GM19468 (cell line): ENCODE results near the gene RPE65.
A peak's percentile ranks its signal among the peaks of the same experiment; 100 is the strongest.
"Not testable (repeated sequence)": the region's sequence is repeated elsewhere in the genome, so short reads cannot be mapped to it uniquely, and the experiment has no call there.

ENCODE experiments used
- ATAC-seq: cut with Tn5 transposase; IDR thresholded peaks from one replicate; pipeline ENCODE4 v1.9.1; 2021; ENCODE audit warnings: mild to moderate bottlenecking, moderate library complexity, moderate number of reproducible peaks; ENCODE audit not compliant: unreplicated experiment; ENCODE audit errors: extremely low read depth

Gene RPE65

DNA sequence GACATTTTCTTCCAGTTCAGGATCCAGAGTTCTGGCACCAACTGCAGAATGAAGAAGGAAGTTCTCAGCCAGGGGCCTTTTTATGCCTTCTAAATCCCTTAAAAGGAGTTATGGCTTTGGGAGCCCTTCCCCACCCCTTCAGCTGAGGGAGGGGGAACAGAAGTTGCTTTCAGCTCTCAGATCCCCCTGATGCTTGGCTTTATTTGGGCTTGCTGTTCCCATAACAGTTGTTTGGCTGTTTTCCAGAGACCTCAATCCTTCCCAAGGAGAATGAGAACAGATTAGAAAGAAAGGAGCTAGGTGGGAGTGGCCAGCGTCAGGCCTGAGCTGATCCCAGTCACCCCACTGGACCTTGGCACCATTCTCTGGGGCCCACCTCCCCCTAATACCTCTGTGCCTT lies at the start of gene RPE65:
Gene RPE65 (minus strand): TSS at position 54 of the 400 bp plus-strand sequence. CDS start 49 bp downstream, at position 5.
- ATAC-seq: no peak

DNA sequence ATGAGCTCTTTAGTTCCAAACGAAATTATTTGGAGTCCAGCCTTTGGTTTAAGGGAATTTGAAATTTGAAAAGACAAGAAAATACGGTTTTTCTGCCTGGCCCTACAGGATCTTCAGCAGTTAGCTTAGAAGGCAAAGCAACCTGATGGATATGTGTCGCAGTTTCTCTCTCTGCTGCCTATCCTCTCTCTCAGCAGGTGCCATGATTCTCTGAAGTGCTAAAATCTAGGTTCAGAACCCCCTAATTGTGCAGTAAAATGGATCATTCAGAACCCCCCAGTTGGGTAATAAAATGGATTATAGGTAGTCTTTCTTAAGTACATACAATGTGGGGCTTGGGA lies 47.6 kb upstream of the RPE65 start:
- ATAC-seq: no peak

DNA sequence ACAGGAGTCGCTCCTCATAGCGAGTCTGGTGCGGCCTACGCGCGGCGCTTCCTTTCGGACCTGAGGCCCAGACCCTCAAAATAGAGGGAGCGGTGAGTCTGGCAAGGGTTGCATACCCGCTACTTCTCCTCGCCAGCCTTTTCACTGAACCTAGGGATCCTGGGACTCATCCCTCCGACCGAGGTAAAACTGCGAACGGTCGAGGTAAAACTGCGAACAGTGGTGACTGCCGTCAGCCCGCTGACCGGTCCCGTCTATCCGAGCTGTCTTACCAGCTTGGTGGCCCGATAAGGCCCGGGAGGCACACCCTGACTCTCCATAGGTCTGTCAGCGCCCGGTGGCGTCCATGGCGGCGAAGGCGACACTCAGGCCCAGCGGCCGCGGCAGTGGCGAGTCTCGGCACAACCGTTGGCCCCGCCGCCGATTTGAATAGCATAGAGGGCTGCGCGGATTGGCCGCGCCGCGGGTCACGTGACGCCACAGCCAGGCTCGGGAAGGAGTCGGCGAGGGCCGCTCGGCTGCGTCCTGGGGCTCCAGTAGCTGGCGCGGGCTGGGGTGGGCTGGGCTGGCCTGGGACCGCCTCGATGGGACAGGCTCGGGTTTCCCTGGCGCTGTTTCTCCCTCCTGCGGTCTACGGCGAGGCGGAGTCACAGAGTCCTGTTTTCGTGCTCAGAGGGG lies 47.1 kb upstream of the RPE65 start, which contains the start of gene DEPDC1:
Gene DEPDC1 (minus strand): TSS at position 403 of the 678 bp plus-strand sequence. CDS start 83 bp downstream, at position 320.
- peak; percentile 84 for ATAC-seq

DNA sequence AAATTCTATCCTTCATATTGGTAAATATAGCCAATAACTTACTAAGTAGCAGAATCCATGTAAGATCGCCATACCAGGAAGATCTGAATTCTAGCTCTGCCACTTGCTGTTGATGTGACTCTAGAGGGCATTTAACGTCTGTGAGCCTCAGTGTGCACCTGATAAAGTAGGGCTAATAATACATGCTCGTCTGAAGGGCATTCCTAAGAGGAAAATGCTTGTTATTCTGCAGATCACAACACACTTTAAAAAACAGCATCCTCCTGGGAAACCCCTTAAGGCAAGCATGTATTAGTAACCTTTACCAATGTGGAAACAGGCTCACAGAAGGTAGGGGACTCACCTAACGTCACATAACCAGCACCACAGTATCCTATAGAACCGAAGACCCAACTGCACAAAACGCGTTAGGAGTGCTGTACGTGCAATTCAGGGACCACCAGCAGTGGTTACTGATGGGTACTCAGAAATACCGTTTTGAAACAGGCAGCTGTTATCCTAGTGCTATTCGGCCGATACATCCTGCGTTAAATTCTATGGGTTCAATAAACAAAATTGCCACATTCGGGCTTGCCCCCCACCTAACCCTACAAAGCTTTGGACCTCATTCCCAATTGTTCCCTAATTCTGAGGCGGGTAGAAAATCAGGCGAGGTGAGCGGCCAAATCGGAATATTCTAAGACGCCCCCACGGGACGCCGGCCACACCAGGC lies 46.4 kb upstream of the RPE65 start:
- ATAC-seq: no peak

DNA sequence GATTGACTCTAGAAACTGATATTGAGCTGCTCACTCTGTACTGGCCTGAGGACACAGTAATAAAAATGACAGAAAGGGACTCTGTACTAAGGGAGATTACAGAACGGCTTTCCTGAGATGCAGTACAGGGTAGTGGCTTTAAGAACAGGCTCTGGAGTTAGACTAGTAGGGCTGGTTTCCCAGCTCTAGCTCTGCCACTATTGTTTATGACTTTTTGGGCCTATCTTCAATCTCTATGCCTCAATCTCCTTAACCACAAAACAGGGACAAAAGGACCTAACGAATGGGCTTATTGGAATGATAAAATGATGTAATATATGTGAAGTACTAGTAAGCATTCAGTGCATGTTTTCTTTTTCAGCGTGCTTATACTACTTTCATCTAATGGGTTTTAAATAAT lies 45.8 kb upstream of the RPE65 start:
- ATAC-seq: no peak

DNA sequence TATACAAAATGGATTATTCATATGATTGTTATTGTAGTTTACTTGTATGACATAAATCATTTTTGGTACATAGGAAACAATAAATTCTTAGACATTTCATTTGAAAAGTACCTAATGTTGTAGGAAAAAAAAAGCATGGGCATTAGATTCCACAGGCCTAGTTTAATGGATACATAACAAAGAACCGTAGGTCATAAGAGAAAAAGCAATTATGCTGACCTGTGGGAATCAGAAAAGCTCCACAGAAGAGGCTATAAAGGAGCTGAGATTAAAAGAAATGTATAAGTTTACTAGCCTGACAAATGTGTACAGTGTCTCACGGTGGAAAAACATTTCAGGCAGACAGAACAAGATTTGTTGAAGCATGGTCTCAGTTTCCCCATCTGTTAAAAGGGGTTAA lies 43.4 kb upstream of the RPE65 start:
- ATAC-seq: no peak

DNA sequence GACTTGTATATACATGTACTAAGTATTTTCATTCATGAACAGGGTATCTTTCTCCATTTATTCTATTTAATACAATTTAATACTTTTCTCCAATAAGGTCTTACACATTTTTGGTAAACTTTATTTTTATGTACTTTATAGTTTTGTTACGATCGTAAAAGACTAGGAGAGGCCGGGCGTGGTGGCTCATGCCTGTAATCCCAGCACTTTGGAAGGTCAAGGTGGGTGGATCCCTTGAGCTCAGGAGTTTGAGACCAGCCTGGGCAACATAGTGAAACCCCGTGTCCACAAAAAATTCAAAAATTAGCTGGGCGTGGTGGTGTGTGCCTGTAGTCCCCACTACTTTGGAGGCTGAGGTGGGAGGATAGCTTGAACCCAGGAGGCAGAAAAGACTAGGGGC lies 42.5 kb upstream of the RPE65 start:
- not testable (repeated sequence) for ATAC-seq

DNA sequence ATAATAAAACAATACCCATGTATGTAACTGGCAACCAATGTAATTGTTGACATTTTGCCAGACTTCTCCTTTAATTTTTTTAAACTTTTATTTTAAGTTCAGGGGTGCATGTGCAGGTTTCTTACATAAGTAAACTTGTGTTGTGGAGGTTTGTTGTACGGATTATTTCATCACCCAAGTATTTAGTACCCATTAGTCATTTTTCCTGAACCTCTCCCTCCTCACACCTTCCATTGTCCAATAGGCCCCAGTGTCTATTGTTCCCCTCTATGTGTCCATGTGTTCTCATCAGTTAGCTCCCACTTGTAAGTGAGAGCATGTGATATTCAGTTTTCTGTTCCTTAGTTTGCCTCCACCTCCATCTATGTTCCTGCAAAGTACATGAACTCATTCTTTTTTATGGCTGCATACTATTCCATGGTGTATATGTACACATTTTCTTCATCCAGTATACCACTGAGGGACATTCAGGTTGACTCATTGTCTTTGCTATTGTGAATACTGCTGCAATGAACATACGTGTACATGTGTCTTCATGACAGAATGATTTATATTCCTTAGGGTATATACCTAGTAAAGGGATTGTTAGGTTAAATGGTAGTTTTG lies 40.4 kb upstream of the RPE65 start:
- no peak for ATAC-seq

DNA sequence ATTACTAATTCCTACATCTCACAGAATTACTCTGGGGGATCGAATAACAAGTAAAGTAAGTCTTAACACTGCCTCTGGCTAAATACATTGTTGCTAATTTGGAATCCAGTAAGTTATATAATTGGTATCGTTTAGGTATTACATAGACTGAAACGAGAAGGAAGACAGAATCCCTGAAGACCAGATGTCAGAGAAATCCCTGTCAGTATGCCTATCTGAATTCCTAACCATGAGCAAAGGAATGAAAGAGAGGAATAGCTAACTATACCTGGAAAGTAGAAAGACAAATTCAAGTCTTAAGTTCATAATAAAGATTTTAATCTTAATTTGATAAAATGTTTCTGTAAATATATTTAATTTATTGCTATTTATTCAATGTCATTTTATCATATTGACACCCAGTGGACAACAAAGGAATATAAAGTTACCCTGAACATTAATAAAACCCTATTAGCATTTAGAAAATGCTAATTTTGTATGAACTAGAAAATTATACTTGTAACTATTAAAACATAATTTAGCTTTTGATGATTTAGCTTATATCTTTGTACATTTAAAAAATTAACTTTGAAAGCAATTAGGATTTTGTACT lies 35.8 kb upstream of the RPE65 start:
- no peak for ATAC-seq

DNA sequence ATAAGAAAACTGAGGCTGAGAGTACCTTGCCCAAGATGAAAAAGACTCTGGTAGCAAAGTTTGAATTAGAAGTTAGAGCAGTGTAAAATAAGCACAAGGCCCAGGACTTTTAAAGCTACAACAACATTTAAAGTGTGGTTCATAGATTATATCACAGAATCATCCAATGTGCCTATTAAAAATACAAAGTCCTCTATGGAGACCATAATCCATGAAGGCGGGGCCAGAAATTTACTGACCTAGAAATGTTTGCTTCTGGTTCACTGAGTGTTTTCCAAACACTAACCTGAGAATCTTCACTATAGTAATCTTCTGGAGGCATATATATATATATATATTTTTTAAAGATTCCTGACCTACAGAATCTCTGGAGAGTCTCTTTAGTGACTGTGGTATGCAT lies 34.9 kb upstream of the RPE65 start:
- no peak for ATAC-seq

DNA sequence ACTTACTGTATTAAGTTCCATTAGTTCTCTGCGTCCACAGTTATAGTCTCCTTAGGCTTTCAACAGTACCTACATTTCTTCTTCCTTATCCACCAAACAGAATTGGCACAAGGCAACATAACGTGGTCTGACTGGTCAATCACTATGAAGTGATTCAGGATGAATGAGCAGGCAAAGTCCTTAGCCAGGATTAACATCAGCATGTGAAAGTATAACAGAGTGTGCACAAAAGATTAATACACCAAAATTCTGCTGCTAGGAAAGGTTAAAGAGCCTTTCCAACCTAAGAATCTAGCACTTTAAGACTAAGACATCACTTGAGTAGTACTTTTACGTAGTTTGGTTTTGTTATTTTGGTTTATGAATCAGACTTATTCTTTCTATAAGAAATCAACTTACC lies 31.3 kb upstream of the RPE65 start:
- ATAC-seq: no peak

DNA sequence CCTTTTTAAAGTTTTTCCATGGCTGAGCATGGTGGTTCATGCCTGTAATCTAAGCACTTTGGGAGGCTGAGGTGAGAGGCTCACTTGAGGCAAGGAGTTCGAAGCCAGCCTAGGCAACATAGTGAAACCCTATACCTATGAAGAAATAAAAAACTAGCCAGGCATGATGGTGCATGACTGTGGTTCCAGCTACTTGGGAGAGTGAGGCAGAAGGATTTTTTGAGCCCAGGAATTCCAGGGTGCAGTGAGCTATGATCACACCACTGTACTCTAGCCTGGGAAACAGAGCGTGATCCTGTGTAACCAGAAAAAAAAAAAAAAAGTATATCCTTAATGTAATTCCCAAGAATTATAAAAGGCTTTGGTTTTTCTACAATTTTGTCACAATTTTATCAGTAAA lies 29.7 kb upstream of the RPE65 start:
- ATAC-seq: no peak

DNA sequence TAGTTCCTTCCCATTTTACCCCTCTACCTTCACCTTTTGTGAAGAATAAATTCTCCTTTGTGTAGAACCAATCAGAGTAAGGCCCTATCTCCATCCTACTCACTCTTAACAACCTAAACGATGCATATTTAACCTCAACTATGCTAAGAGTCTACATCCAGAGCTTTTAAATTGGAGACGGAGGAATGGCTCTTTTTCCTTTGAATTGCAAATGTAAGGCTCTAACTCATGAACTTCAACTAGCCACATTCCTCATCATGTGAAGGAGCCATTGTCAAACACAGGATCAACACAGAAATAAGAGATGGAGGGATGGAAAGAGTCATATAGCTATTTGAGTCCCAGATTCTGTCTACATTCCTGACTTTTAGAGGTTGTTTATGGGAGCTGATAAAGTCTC lies 28.9 kb upstream of the RPE65 start:
- no peak for ATAC-seq

DNA sequence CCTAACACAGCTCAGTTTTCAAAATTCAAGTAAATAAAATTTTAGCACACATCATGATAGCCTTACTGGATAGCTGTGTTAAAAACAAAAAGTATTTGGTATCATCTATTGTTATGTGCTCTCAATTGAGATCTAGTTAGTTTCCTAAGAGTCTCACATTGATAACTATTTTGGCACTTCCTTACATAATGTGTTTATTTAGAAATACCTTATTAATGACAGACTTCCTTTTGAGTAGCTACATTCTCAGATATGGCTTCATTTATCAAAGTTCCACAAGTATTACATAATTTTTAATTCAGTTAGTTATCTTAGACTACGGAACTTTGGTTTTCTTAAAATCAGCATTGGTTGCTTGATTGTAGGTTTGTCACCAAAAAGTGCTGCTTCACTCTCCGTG lies 26.9 kb upstream of the RPE65 start:
- not testable (repeated sequence) for ATAC-seq

DNA sequence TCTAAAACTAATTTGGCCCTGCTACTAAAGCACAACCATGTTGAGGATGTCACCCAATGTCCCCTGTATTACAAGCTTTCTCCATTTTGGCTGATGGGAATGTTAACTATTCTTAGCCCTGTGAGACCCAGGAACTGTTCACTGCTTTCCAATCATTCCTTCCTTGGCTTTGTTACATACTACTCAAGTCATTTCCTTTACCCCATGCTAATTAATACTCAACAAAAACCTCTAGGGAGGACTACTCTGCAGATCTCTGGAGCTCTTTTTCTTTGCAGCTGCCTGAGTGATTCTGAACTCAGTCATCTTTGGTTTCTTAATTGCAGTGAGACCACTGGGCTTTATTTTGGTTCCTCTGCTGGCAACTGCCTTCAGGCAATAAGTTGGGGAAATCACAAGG lies 23.3 kb upstream of the RPE65 start:
- ATAC-seq: no peak

DNA sequence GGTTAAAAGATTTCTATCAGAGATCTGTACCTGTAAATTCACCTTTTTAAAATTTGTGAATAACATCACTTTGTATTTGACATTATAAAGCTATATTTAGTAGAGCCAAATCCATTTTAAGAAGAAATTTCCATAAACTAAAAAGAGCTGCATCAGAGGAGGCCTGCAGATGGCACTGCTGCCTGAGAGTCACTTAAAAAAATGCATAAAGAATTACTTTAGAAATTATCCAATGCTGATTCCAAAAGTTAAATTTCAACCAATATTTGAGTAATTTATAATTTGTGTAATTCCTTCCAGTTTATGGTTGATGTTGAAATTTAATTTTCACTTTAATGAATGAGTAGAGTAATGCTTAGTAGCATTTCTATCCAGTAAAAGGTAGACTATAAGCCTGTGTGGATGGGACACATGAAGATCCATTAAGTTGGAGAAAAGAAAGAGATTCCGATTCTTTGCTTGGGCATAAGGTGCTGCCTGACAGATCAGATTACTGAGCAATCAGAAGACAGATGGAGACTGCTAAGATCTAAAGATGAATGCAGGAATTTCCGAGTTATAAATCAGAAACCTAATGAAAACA lies 20.7 kb upstream of the RPE65 start:
- ATAC-seq: no peak

DNA sequence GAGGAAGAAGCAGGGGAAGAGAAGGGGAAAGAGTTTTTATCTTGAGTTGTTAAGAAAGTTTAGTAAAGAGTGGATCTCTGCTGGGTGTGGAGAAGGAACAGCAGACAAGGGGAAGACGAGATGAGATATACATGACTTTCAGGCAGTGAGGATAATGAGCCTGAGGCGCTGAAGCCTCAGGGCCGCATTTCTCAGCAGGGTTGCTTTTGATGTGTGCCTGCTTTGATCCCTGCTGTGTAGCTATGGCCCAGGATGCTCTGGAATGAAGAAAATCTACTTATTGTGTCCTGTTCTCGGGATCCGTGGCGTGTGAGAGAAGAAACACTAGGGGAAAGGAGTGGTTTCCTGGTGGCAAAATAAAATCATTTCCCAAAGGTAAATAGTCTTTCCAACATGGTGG lies 15.1 kb upstream of the RPE65 start:
- no peak for ATAC-seq

DNA sequence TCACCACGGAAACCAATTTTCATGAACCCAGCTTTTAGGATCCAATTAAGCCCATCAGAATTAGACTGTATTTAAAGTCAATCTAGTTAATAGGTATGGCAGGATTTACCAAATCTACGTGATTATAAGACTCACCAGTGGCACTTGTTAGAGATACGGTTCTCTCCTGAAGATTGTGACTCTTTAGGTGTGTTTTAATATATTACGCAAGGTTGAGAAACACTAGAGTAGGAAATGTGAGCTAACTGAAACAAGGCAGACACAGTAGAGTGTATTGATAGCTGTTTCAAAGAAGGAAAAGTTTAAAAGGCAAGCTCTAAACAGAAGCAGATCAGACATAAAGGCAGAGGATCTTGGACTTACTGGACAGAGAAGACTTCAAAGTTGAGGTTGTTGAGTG lies 11.2 kb upstream of the RPE65 start:
- ATAC-seq: no peak

DNA sequence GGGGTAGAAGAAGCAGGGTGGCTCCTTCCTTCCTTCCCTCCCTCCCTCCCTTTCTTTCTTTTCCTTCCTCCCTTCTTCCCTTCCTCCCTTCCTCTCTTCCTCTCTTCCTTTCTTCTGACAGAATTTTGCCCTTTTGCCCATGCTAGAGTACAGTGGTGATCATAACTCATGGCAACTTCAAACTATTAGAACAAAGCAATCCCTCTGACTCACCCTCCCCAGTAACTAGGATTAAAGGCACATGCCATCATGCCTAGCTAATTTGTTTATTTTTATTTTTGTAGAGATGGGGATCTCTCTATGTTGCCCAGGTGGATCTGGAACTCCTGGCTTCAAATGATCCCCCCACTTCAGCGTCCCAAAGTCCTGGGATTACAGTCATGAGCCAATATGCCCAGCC lies 10.0 kb upstream of the RPE65 start:
- ATAC-seq: no peak

DNA sequence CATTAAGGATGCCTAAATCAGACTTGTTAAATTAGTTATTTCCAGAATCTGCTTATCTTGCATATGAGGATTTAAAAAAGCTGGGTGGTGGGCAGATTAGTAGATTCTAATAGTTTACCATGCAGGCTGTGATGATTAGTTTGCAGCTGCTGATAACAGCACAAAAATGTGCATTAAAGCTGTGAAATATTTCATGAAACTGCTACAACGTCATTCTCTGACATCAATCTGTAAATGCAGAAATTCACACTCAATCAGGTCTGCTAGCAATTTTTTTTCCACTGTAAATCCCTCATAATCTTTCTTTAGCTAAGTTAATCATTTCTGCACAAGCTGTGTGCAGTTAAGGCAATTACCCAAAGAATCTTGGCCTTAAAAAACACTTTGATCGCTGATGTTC lies 9.3 kb upstream of the RPE65 start:
- no peak for ATAC-seq

DNA sequence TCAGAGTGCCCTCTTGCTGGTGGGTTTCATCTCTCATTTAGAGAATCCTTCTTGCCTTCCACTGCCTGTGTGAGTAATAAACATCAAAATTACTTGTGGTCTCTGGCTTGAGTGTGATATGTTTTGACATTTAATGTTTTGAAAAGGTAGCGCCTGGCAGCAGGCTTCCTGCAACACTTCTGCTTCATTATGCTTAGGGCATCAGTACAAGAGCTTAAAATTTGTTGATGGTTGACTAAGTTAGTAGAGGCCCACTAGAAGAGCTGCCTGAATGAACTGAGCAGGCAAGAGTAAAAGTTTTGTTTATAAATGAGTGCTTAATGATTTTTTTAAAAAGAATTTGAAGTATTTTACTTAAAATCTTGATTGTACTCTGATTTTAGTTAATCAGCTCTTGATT lies 6.4 kb upstream of the RPE65 start:
- no peak for ATAC-seq
